SK-N-SH (cell line): Measurements from ENCODE around the gene PNLIPRP1.

Source experiments
- CTCF ChIP-seq: fragments of 200-600 bp; sonication (generic); IDR thresholded peaks from 2 replicates; pipeline ENCODE4 v1.6.1; 2017; ENCODE audit warnings: antibody characterized with exemption, mild to moderate bottlenecking, moderate library complexity
- EP300 ChIP-seq, 2 experiments: IDR thresholded peaks; 2 replicates each; pipeline versions ENCODE4 v1.4.0 to v1.6.1; 2012; ENCODE audit warnings: borderline replicate concordance in 1 of 2, low read depth in 1 of 2, low read length in 1 of 2
- MAX ChIP-seq: IDR thresholded peaks from 2 replicates; pipeline ENCODE4 v1.4.0; 2012; ENCODE audit warnings: low read depth
- PBX3 ChIP-seq: IDR thresholded peaks from 2 replicates; pipeline ENCODE4; 2012
- RAD21 ChIP-seq: IDR thresholded peaks from 2 replicates; pipeline ENCODE4 v1.6.1; 2012; ENCODE audit warnings: mild to moderate bottlenecking, low read length
- SIN3A ChIP-seq: IDR thresholded peaks from 2 replicates; pipeline ENCODE4 v1.6.1; 2012; ENCODE audit warnings: low read depth, mild to moderate bottlenecking, low read length, moderate library complexity, borderline replicate concordance
- SMC3 ChIP-seq: IDR thresholded peaks from 2 replicates; pipeline ENCODE4 v1.6.1; 2012; ENCODE audit warnings: low read depth, low read length, improper control_type of control experiment

GRCh38 chr10:116596062-116596461 lies 5.3 kb downstream of the PNLIPRP1 start:
- TF ChIP-seq EP300 (IDR thresholded peaks at IDR 0.05; ENCODE audit: borderline replicate concordance in 1 of 2, low read depth in 1 of 2, low read length in 1 of 2) (no peak), CTCF (no peak), RAD21 (no peak), SIN3A (no peak), SMC3 (no peak), PBX3 (no peak), MAX (no peak)
